ENCODE data around the gene UBE3C.

- TF ChIP-seq EZH2 (IDR thresholded peaks at IDR 0.05; ENCODE audit: insufficient read depth, poor library complexity, severe bottlenecking): no peak
- TF ChIP-seq EZH2phosphoT487 (IDR thresholded peaks at IDR 0.05; ENCODE audit: insufficient read depth, low read depth): no peak
Measured at GRCh38 chr7:157155959-157156358, 17.2 kb downstream of the UBE3C start.
